NCI-H1436 treated with DMSO at 0.1 percent for 48 hours (cell line): ENCODE measurements around the gene CST5.
"Not testable (repeated sequence)": the region's sequence is repeated elsewhere in the genome, so short reads cannot be mapped to it uniquely, and the experiment has no call there.

ENCODE experiments used
- DNase-seq: peaks from one replicate; lab custom pipeline; 2025; lab: John Stamatoyannopoulos, UW

Gene CST5

GRCh38 chr20:23879328-23879798 is at the start of gene CST5:
CST5 (minus strand) TSS chr20:23879748; CDS start chr20:23879676, 72 bp downstream.
- no peak for DNase-seq

- no peak for DNase-seq
These were observed 49.2 kb upstream of the CST5 start for GRCh38 chr20:23928788-23929187.

- no peak for DNase-seq
These were observed 48.8 kb upstream of the CST5 start for GRCh38 chr20:23928353-23928752.

GRCh38 chr20:23926944-23927872 is 47.7 kb upstream of the CST5 start:
- no peak for DNase-seq

- DNase-seq: no peak
These were observed 47.0 kb upstream of the CST5 start for GRCh38 chr20:23926526-23926880.

GRCh38 chr20:23925789-23926525 is 46.4 kb upstream of the CST5 start:
- no peak for DNase-seq

- no peak for DNase-seq
These were observed 45.2 kb upstream of the CST5 start for GRCh38 chr20:23924751-23925150.

GRCh38 chr20:23923891-23924435 is 44.4 kb upstream of the CST5 start:
- no peak for DNase-seq

GRCh38 chr20:23923311-23923710 is 43.8 kb upstream of the CST5 start:
- no peak for DNase-seq

- DNase-seq: no peak
These were observed 41.1 kb upstream of the CST5 start for GRCh38 chr20:23920408-23921325.

- DNase-seq: no peak
These were observed 39.3 kb upstream of the CST5 start for GRCh38 chr20:23918896-23919295.

GRCh38 chr20:23918101-23918862 is 38.7 kb upstream of the CST5 start:
- DNase-seq: no peak

GRCh38 chr20:23917024-23917725 is 37.6 kb upstream of the CST5 start:
- DNase-seq: no peak

- DNase-seq: no peak
These were observed 36.3 kb upstream of the CST5 start for GRCh38 chr20:23915844-23916243.

GRCh38 chr20:23914469-23914868 is 34.9 kb upstream of the CST5 start:
- DNase-seq: not testable (repeated sequence)

GRCh38 chr20:23910210-23910609 is 30.7 kb upstream of the CST5 start:
- DNase-seq: no peak

GRCh38 chr20:23909390-23909789 is 29.8 kb upstream of the CST5 start:
- DNase-seq: no peak

GRCh38 chr20:23907579-23907978 is 28.0 kb upstream of the CST5 start:
- DNase-seq: no peak

GRCh38 chr20:23902396-23902795 is 22.8 kb upstream of the CST5 start:
- not testable (repeated sequence) for DNase-seq

GRCh38 chr20:23890867-23891266 is 11.3 kb upstream of the CST5 start:
- not testable (repeated sequence) for DNase-seq
